Islet precursor cell (in vitro differentiated cells): Measurements from ENCODE around the gene HDAC3.
A peak's percentile ranks its signal among the peaks of the same experiment; 100 is the strongest.

Experiments used
- DNase-seq: peaks from one replicate; pipeline ENCODE4 v3.0.0-alpha.2; 2018

HDAC3 gene

GRCh38 chr5:141657937-141658545 lies 21.4 kb upstream of the HDAC3 start:
- no peak for DNase-seq

- DNase-seq: no peak
Measured at GRCh38 chr5:141657404-141657803, 20.8 kb upstream of the HDAC3 start.

- no peak for DNase-seq
Measured at GRCh38 chr5:141656396-141656795, 19.7 kb upstream of the HDAC3 start.

GRCh38 chr5:141655020-141655419 lies 18.4 kb upstream of the HDAC3 start:
- no peak for DNase-seq

- DNase-seq: no peak
Measured at GRCh38 chr5:141654298-141654697, 17.6 kb upstream of the HDAC3 start.

GRCh38 chr5:141651728-141652105 lies 15.1 kb upstream of the HDAC3 start:
- DNase-seq: no peak

GRCh38 chr5:141650851-141651727 lies 14.4 kb upstream of the HDAC3 start, which contains the start of gene FCHSD1:
Gene FCHSD1, minus strand, starts transcription at chr5:141651418. Its CDS starts 50 bp downstream, at chr5:141651368.
- DNase-seq: peak; percentile 97

- no peak for DNase-seq
Measured at GRCh38 chr5:141649972-141650371, 13.3 kb upstream of the HDAC3 start.

- DNase-seq: no peak
Measured at GRCh38 chr5:141649056-141649688, 12.5 kb upstream of the HDAC3 start.

- no peak for DNase-seq
Measured at GRCh38 chr5:141647851-141648250, 11.2 kb upstream of the HDAC3 start.

- no peak for DNase-seq
Measured at GRCh38 chr5:141647242-141647641, 10.6 kb upstream of the HDAC3 start.

GRCh38 chr5:141646026-141646425 lies 9.4 kb upstream of the HDAC3 start:
- DNase-seq: no peak

GRCh38 chr5:141641634-141642267 lies 5.1 kb upstream of the HDAC3 start:
- no peak for DNase-seq

GRCh38 chr5:141640698-141641097 lies 4.0 kb upstream of the HDAC3 start:
- no peak for DNase-seq

GRCh38 chr5:141640051-141640415 lies 3.4 kb upstream of the HDAC3 start:
- DNase-seq: peak; percentile 40

- DNase-seq: no peak
Measured at GRCh38 chr5:141639357-141640050, 2.9 kb upstream of the HDAC3 start.

- DNase-seq: no peak
Measured at GRCh38 chr5:141638771-141639170, 2.1 kb upstream of the HDAC3 start.

GRCh38 chr5:141637767-141638419 lies 1.2 kb upstream of the HDAC3 start:
- peak; percentile 92 for DNase-seq

GRCh38 chr5:141637123-141637766 lies 596 bp upstream of the HDAC3 start:
- DNase-seq: peak; percentile 71

- DNase-seq: no peak
Measured at GRCh38 chr5:141636106-141636412, 590 bp downstream of the HDAC3 start.

GRCh38 chr5:141635646-141636045 lies 1.0 kb downstream of the HDAC3 start:
- DNase-seq: no peak

GRCh38 chr5:141634720-141635119 lies 1.9 kb downstream of the HDAC3 start:
- no peak for DNase-seq
